Endothelial cell of umbilical vein (primary cell): Measurements from ENCODE around the gene SERPINE1. TPM values are rescaled to one million over a fixed set of nuclear protein-coding genes. Genes with fewer than 3 reads are reported as not detected.

Source experiments
- BruUV-seq: library from RNA; stranded (reverse); fragments of 400-500 nt; replicated peaks from 2 replicates; lab custom pipeline; 2021; lab: Mats Ljungman, UMichigan
- CTCF ChIA-PET: fragments of 300-600, 350-600 bp; sonication (Branson Sonifier 250); formaldehyde crosslinking; loops from one replicate; lab custom pipeline; 2021; ENCODE audit warnings: antibody characterized with exemption, inconsistent platforms; lab: Charles Lee
- POLR2A ChIA-PET: fragments of 300-600, 350-600 bp; sonication (Branson Sonifier 250); formaldehyde crosslinking; loops from one replicate; lab custom pipeline; 2021; ENCODE audit warnings: antibody characterized with exemption, inconsistent platforms; lab: Charles Lee
- DNase-seq: peaks from one replicate; pipeline ENCODE4 v3.0.0-alpha.2; 2011; ENCODE audit warnings: low read depth, low spot score
- FAIRE-seq: peaks from 2 replicates; lab custom pipeline; 2011; peaks lifted over from hg19 to GRCh38; lab: Jason Lieb, UNC
- H2AFZ ChIP-seq: 2 replicates; pipeline ENCODE4 v1.6.0; 2012; ENCODE audit warnings: low read depth, low read length, control low read depth, inconsistent platforms
- H3K27ac ChIP-seq: 2 replicates; pipeline ENCODE4 v1.5.1; 2011; ENCODE audit warnings: low read depth, mild to moderate bottlenecking, control low read depth, low read length, moderate library complexity; ENCODE audit not compliant: insufficient read depth
- H3K27me3 ChIP-seq, 2 experiments: 2 replicates each; pipeline versions ENCODE4 v1.6.0 to v1.6.1; 2011; ENCODE audit warnings: low read length in 2 of 2, mixed read lengths in 1 of 2; ENCODE audit not compliant: control insufficient read depth in 2 of 2, insufficient read depth in 2 of 2
- H3K36me3 ChIP-seq, 2 experiments: 2 replicates in 1 of 2; 3 replicates in 1 of 2; pipeline ENCODE4 v1.5.1; 2011; ENCODE audit warnings: low read length in 2 of 2, mild to moderate bottlenecking in 1 of 2, moderate library complexity in 1 of 2; ENCODE audit not compliant: control insufficient read depth in 2 of 2, insufficient read depth in 2 of 2; ENCODE audit errors: extremely low read depth in 1 of 2
- H3K4me1 ChIP-seq: 3 replicates; pipeline ENCODE4 v1.5.1; 2011; ENCODE audit warnings: mild to moderate bottlenecking, low read length; ENCODE audit not compliant: control insufficient read depth, insufficient read depth; ENCODE audit errors: extremely low read depth
- H3K4me2 ChIP-seq: 2 replicates; pipeline ENCODE4 v1.6.1; 2011; ENCODE audit warnings: low read length, control low read depth, mixed read lengths; ENCODE audit not compliant: insufficient read depth
- H3K4me3 ChIP-seq, 3 experiments: fragments of 200-600 bp in 1 of 3; sonication (generic), shearing (Covaris generic) in 1 of 3; replicated peaks in 1 of 3; 2 replicates each; pipeline ENCODE4 v1.5.1; 2011 to 2016; ENCODE audit warnings: control low read depth in 3 of 3, low read length in 3 of 3, mild to moderate bottlenecking in 2 of 3, inconsistent platforms in 1 of 3, low read depth in 1 of 3, moderate library complexity in 1 of 3; ENCODE audit not compliant: insufficient read depth in 1 of 3
- H3K79me2 ChIP-seq: 2 replicates; pipeline ENCODE4 v1.6.0; 2012; ENCODE audit warnings: low read length, inconsistent platforms; ENCODE audit not compliant: control insufficient read depth, insufficient read depth
- H3K9ac ChIP-seq: replicated peaks from 2 replicates; pipeline ENCODE3; 2011; ENCODE audit warnings: low read length, control low read depth; ENCODE audit not compliant: insufficient read depth; ENCODE audit errors: extremely low read depth
- H3K9me1 ChIP-seq: replicated peaks from 3 replicates; pipeline ENCODE4 v1.6.0; 2011; ENCODE audit warnings: mild to moderate bottlenecking, low read length; ENCODE audit not compliant: control insufficient read depth, insufficient read depth; ENCODE audit errors: extremely low read depth
- H3K9me3 ChIP-seq: replicated peaks from 2 replicates; pipeline ENCODE4 v1.5.1; 2012; ENCODE audit warnings: low read length, inconsistent platforms; ENCODE audit not compliant: control insufficient read depth, insufficient read depth
- H4K20me1 ChIP-seq: replicated peaks from 2 replicates; pipeline ENCODE3; 2011; ENCODE audit warnings: mild to moderate bottlenecking, low read length; ENCODE audit not compliant: control insufficient read depth, insufficient read depth; ENCODE audit errors: extremely low read depth
- CTCF ChIP-seq, 2 donors: IDR thresholded peaks; 1 replicate in 1 of 2; 2 replicates in 1 of 2; pipeline ENCODE4 v1.5.1; 2011; ENCODE audit warnings: low read length in 2 of 2, mild to moderate bottlenecking in 2 of 2, moderate library complexity in 2 of 2, control low read depth in 1 of 2, inconsistent platforms in 1 of 2, low read depth in 1 of 2; ENCODE audit not compliant: insufficient read depth in 1 of 2; ENCODE audit errors: extremely low read depth in 1 of 2
- EZH2 ChIP-seq: IDR thresholded peaks from 2 replicates; pipeline ENCODE4 v1.6.1; 2012; ENCODE audit warnings: borderline replicate concordance, low read depth, mild to moderate bottlenecking, moderate library complexity, low read length, inconsistent platforms; ENCODE audit not compliant: severe bottlenecking
- GATA2 ChIP-seq: IDR thresholded peaks from 2 replicates; pipeline ENCODE4 v1.7.0; 2011; ENCODE audit warnings: low read depth, mild to moderate bottlenecking, moderate library complexity, mixed read lengths, low read length; ENCODE audit not compliant: insufficient read length, insufficient read depth
- JUN ChIP-seq: IDR thresholded peaks from 2 replicates; pipeline ENCODE4 v1.6.1; 2011; ENCODE audit warnings: borderline replicate concordance, low read depth; ENCODE audit not compliant: insufficient read length, insufficient read depth
- MAX ChIP-seq: IDR thresholded peaks from 2 replicates; pipeline ENCODE4 v1.6.1; 2011; ENCODE audit not compliant: insufficient read depth, insufficient read length
- POLR2AphosphoS5 ChIP-seq: IDR thresholded peaks from 2 replicates; pipeline ENCODE4 v1.6.1; 2012; ENCODE audit warnings: low read depth, mild to moderate bottlenecking, control low read depth, low read length, moderate library complexity; ENCODE audit not compliant: insufficient read depth
- dilution Hi-C: fragments of 300-500 bp; cut with MboI; formaldehyde crosslinking; loops from one replicate; pipeline ENCODE4 v1.15.0; 2019; ENCODE audit warnings: low sequenced_read_pairs; ENCODE audit not compliant: extremely low pct_ligation_motif_present
- intact Hi-C: fragments of 100-400 bp; cut with micrococcal nuclease; formaldehyde crosslinking; loops from one replicate; pipeline ENCODE4 v1.10.0; 2022
- polyA plus RNA-seq, 4 experiments: library from polyadenylated mRNA; depleted of rRNA in 3 of 4; stranded (reverse) in 3 of 4; unstranded in 1 of 4; fragments of >200 nt; gene quantifications; 2 replicates each; pipeline versions ENCODE4 v1.2.1 to v1.2.3, GENCODE V29; 2011 to 2012; ENCODE audit warnings: missing spikeins in 1 of 4
- total RNA-seq: library from RNA; stranded (reverse); gene quantifications from 2 replicates; pipeline ENCODE4 v1.2.3, GENCODE V29; 2021

SERPINE1 gene
- total and polyA plus RNA-seq, 2 donors (not counting 3 experiments of a cell fraction or from before 2014, with no cell fraction given) = 2,296 to 4,637 TPM

- dilution Hi-C loops (no loop called here), intact Hi-C loops (loop anchor here (1.0 to 10.0 kb wide), 2 partner anchors 22 to 271 kb away; partner anchors contain the start of gene ACHE)
- BruUV-seq = no TSS peak
- Histone ChIP-seq H3K27me3 (peaks cover 59 to 66% of the 10 kb centered on the region in 2 experiments), H4K20me1 (no peaks in the 10 kb centered on the region), H3K4me1 (peaks cover 16% of the 10 kb centered on the region), H3K9me1 (no peaks in the 10 kb centered on the region), H3K9ac (no peak overlapping the region), H3K4me2 (no peak overlapping the region), H3K36me3 (no peaks in the 10 kb centered on the region), H2AFZ (no peak overlapping the region), H3K4me3 (no peak overlapping the region), H3K9me3 (no peaks in the 10 kb centered on the region), H3K27ac (no peak overlapping the region), H3K79me2 (no peaks in the 10 kb centered on the region)
- FAIRE-seq = no peak
- DNase-seq = no peak
- POLR2A ChIA-PET = interaction anchor here (0.5 kb wide), 1 partner anchor 37 kb away, joined by 9 read pairs; no protein-coding TSS in a partner anchor
- CTCF ChIA-PET = interaction anchor here (0.7 to 2.6 kb wide), 10 partner anchors 10 to 124 kb away, joined by 3 to 34 read pairs (median 5); partner anchors contain the start of gene AP1S1
- no peak for TF ChIP-seq CTCF (IDR thresholded peaks at IDR 0.05; ENCODE audit: extremely low read depth in 1 of 2, insufficient read depth in 1 of 2, low read depth in 1 of 2, low read length in 2 of 2)
- no peak for TF ChIP-seq POLR2AphosphoS5
- no peak for TF ChIP-seq GATA2
- no peak for TF ChIP-seq JUN
- peak; percentile 41 for TF ChIP-seq EZH2
- TF ChIP-seq MAX = no peak
Observed at GRCh38 chr7:101165958-101166647, 39.2 kb downstream of the SERPINE1 start.
